ENCODE data around the gene S100A2. TPM values are rescaled to one million over a fixed set of nuclear protein-coding genes. Genes with fewer than 3 reads are reported as not detected.

Gene S100A2
- total and polyA plus RNA-seq, 2 of the 13 experiments (the other 11 are each of a cell fraction or from before 2014, with no cell fraction given) = 1.2 TPM

GRCh38 chr1:153568367-153569099, 2.9 kb upstream of the S100A2 start (continued):
- TF ChIP-seq RBFOX2 (IDR thresholded peaks at IDR 0.05; ENCODE audit: low read depth, low read length) (no peak), ATF4 (CRISPR knock-in tag; IDR thresholded peaks at IDR 0.05) (no peak), NR1H2 (CRISPR knock-in tag; IDR thresholded peaks at IDR 0.05; ENCODE audit: borderline replicate concordance, low read depth) (no peak), ZNF891 (CRISPR knock-in tag; IDR thresholded peaks at IDR 0.05) (peak; percentile 52; the same call in 1 of the 2 replicates), ZSCAN20 (CRISPR knock-in tag; IDR thresholded peaks at IDR 0.05; ENCODE audit: borderline replicate concordance) (no peak), SMAD9 (CRISPR knock-in tag; IDR thresholded peaks at IDR 0.05) (no peak), ZNF639 (CRISPR knock-in tag; conservative IDR thresholded peaks at IDR 0.05) (no peak), RBAK (CRISPR knock-in tag; IDR thresholded peaks at IDR 0.05) (no peak), KDM5B (CRISPR knock-in tag; IDR thresholded peaks at IDR 0.05; ENCODE audit: borderline replicate concordance) (peak; percentile 51; the same call in 1 of the 2 replicates), HOXD1 (CRISPR knock-in tag; IDR thresholded peaks at IDR 0.05) (no peak; the same call in 1 of the 2 replicates), JUND (CRISPR knock-in tag; IDR thresholded peaks at IDR 0.05) (no peak), HIVEP1 (CRISPR knock-in tag; IDR thresholded peaks at IDR 0.05) (no peak), KLF16 (CRISPR knock-in tag; IDR thresholded peaks at IDR 0.05) (peak in 1 of 2 experiments; percentile 61; a peak in 1 of 4 replicates), GLMP (CRISPR knock-in tag; IDR thresholded peaks at IDR 0.05; ENCODE audit: borderline replicate concordance) (no peak), U2AF2 (IDR thresholded peaks at IDR 0.05; ENCODE audit: low read depth, low read length) (no peak), SIN3B (IDR thresholded peaks at IDR 0.05; ENCODE audit: low read length) (no peak), ZNF512 (CRISPR knock-in tag; IDR thresholded peaks at IDR 0.05) (no peak), SYNCRIP (IDR thresholded peaks at IDR 0.05; ENCODE audit: insufficient read depth, low read depth, low read length) (no peak), MED8 (CRISPR knock-in tag; IDR thresholded peaks at IDR 0.05; ENCODE audit: insufficient replicate concordance) (peak; percentile 44), REPIN1 (CRISPR knock-in tag; IDR thresholded peaks at IDR 0.05; ENCODE audit: borderline replicate concordance, low read depth) (peak; percentile 29; the same call in 1 of the 2 replicates)
- TF ChIP-seq, protein P1, sequence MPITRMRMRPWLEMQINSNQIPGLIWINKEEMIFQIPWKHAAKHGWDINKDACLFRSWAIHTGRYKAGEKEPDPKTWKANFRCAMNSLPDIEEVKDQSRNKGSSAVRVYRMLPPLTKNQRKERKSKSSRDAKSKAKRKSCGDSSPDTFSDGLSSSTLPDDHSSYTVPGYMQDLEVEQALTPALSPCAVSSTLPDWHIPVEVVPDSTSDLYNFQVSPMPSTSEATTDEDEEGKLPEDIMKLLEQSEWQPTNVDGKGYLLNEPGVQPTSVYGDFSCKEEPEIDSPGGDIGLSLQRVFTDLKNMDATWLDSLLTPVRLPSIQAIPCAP (CRISPR knock-in tag; IDR thresholded peaks at IDR 0.05; ENCODE audit: low read depth) = no peak
- TF ChIP-seq, protein P2, sequence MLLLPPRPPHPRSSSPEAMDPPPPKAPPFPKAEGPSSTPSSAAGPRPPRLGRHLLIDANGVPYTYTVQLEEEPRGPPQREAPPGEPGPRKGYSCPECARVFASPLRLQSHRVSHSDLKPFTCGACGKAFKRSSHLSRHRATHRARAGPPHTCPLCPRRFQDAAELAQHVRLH (CRISPR knock-in tag; IDR thresholded peaks at IDR 0.05; ENCODE audit: borderline replicate concordance, low read depth) = no peak; the same call in 1 of the 2 replicates
- TF ChIP-seq, protein P3, sequence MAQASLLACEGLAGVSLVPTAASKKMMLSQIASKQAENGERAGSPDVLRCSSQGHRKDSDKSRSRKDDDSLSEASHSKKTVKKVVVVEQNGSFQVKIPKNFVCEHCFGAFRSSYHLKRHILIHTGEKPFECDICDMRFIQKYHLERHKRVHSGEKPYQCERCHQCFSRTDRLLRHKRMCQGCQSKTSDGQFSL (CRISPR knock-in tag; IDR thresholded peaks at IDR 0.05) = no peak

All from HepG2 (cell line).